Neural progenitor cell (in vitro differentiated cells): ENCODE measurements around the gene RAB3A. TPM values are rescaled to one million over a fixed set of nuclear protein-coding genes. Genes with fewer than 3 reads are reported as not detected.

Source experiments
- DNase-seq: peaks from one replicate; pipeline ENCODE4 v3.0.0-alpha.2; 2016; ENCODE audit warnings: low spot score
- H2AFZ ChIP-seq: fragments of 200-600 bp; sonication (generic); replicated peaks from 2 replicates; pipeline ENCODE4 v1.6.1; 2016; ENCODE audit warnings: antibody characterized with exemption
- H3F3A ChIP-seq: fragments of 200-600 bp; sonication (generic); 2 replicates; pipeline ENCODE4 v1.6.1; 2016; ENCODE audit warnings: antibody characterized with exemption, low read depth
- H3K27ac ChIP-seq: fragments of 200-600 bp; sonication (generic); 2 replicates; pipeline ENCODE4 v1.5.1; 2016; ENCODE audit warnings: mild to moderate bottlenecking
- H3K27me3 ChIP-seq: fragments of 200-600 bp; sonication (generic); 2 replicates; pipeline ENCODE4 v1.6.1; 2016; ENCODE audit warnings: mild to moderate bottlenecking, moderate library complexity
- H3K36me3 ChIP-seq: fragments of 200-600 bp; sonication (generic); 2 replicates; pipeline ENCODE4 v1.5.1; 2016
- H3K4me1 ChIP-seq: fragments of 200-600 bp; sonication (generic); 2 replicates; pipeline ENCODE4 v1.6.1; 2016; ENCODE audit warnings: mixed run types
- H3K4me2 ChIP-seq: fragments of 200-600 bp; sonication (generic); 2 replicates; pipeline ENCODE4 v1.6.1; 2016
- H3K4me3 ChIP-seq: fragments of 200-600 bp; sonication (generic); 2 replicates; pipeline ENCODE4 v1.5.1; 2016
- H3K79me2 ChIP-seq: fragments of 200-600 bp; sonication (generic); 2 replicates; pipeline ENCODE4 v1.6.1; 2016; ENCODE audit warnings: low read depth
- H3K9ac ChIP-seq: fragments of 200-600 bp; sonication (generic); 2 replicates; pipeline ENCODE4 v1.6.1; 2016
- H3K9me3 ChIP-seq: fragments of 200-600 bp; sonication (generic); 2 replicates; pipeline ENCODE4 v1.5.1; 2016; ENCODE audit warnings: low read depth
- H4K20me1 ChIP-seq: fragments of 200-600 bp; sonication (generic); 2 replicates; pipeline ENCODE4 v1.6.1; 2016; ENCODE audit warnings: low read depth
- H3K27ac Mint-ChIP-seq: 3 replicates; pipeline ENCODE4 v1.8.0; 2021; ENCODE audit warnings: mixed read lengths
- H3K27me3 Mint-ChIP-seq: 2 replicates; pipeline ENCODE4 v1.8.0; 2022; ENCODE audit warnings: low read depth, mild to moderate bottlenecking, inconsistent platforms, moderate library complexity, mixed read lengths; ENCODE audit not compliant: insufficient read depth
- H3K36me3 Mint-ChIP-seq: 3 replicates; pipeline ENCODE4 v1.8.0; 2021; ENCODE audit warnings: mixed read lengths
- H3K4me1 Mint-ChIP-seq: 3 replicates; pipeline ENCODE4 v1.8.0; 2021; ENCODE audit warnings: mixed read lengths
- H3K4me3 Mint-ChIP-seq: 3 replicates; pipeline ENCODE4 v1.8.0; 2021; ENCODE audit warnings: mild to moderate bottlenecking, moderate library complexity, mixed read lengths
- H3K9me3 Mint-ChIP-seq: 3 replicates; pipeline ENCODE4 v1.8.0; 2020; ENCODE audit warnings: mixed read lengths
- CTCF ChIP-seq: fragments of 200-600 bp; sonication (generic); IDR thresholded peaks from 2 replicates; pipeline ENCODE4 v1.5.1; 2017; ENCODE audit warnings: antibody characterized with exemption, mild to moderate bottlenecking
- EZH2 ChIP-seq: fragments of 200-600 bp; sonication (generic); IDR thresholded peaks from 2 replicates; pipeline ENCODE4 v1.6.1; 2017; ENCODE audit warnings: antibody characterized with exemption, mild to moderate bottlenecking, moderate library complexity
- EZH2phosphoT487 ChIP-seq: fragments of 200-600 bp; sonication (generic); IDR thresholded peaks from 2 replicates; pipeline ENCODE4 v1.6.1; 2017; ENCODE audit warnings: antibody characterized with exemption
- total RNA-seq: library from RNA; depleted of rRNA; stranded (reverse); fragments of >200 nt; gene quantifications from 2 replicates; pipeline ENCODE4 v1.2.3, GENCODE V29; 2015; ENCODE audit warnings: low replicate concordance

The RAB3A gene
- 1.1 and 1.5 TPM in 2 replicates for total RNA-seq

GRCh38 chr19:18203863-18204393 lies at the start of gene RAB3A:
RAB3A (minus strand) TSS chr19:18204042; CDS start chr19:18202740, 1,302 bp downstream.
- Mint-ChIP-seq H3K36me3 (peaks cover 2% of the 10 kb centered on the region), H3K4me3 (peak within 1 kb of the TSS; percentile 94), H3K27me3 (peaks cover 6% of the 10 kb centered on the region), H3K4me1 (peaks cover 25% of the 10 kb centered on the region), H3K9me3 (no peaks in the 10 kb centered on the region), H3K27ac (peak within 1 kb of the TSS; percentile 27)
- Histone ChIP-seq H3K36me3 (no peaks in the 10 kb centered on the region), H3K4me2 (peak within 1 kb of the TSS; percentile 93), H3K27me3 (peaks cover 18% of the 10 kb centered on the region), H2AFZ (peak within 1 kb of the TSS; percentile 76), H4K20me1 (no peaks in the 10 kb centered on the region), H3K9me3 (no peaks in the 10 kb centered on the region), H3F3A (peaks cover 34% of the 10 kb centered on the region), H3K79me2 (no peaks in the 10 kb centered on the region), H3K9ac (no peak within 1 kb of the TSS), H3K4me1 (peaks cover 16% of the 10 kb centered on the region), H3K27ac (peak within 1 kb of the TSS; percentile 70), H3K4me3 (peak within 1 kb of the TSS; percentile 66)
- TF ChIP-seq CTCF (peak; percentile 37), EZH2 (no peak), EZH2phosphoT487 (no peak)
- DNase-seq = peak; percentile 100

GRCh38 chr19:18253130-18253529 lies 49.3 kb upstream of the RAB3A start:
- H3K9ac ChIP-seq = no peak overlapping the region
- H3F3A ChIP-seq = no peaks in the 10 kb centered on the region
- no peak for DNase-seq
- H2AFZ ChIP-seq = no peak overlapping the region
- H3K36me3 ChIP-seq = no peaks in the 10 kb centered on the region
- peaks cover 35% of the 10 kb centered on the region for H3K27me3 ChIP-seq
- Mint-ChIP-seq H3K4me1 (no peaks in the 10 kb centered on the region), H3K9me3 (no peaks in the 10 kb centered on the region), H3K27me3 (peaks cover 18% of the 10 kb centered on the region), H3K4me3 (no peak overlapping the region), H3K27ac (no peak overlapping the region), H3K36me3 (no peaks in the 10 kb centered on the region)
- no peaks in the 10 kb centered on the region for H3K4me1 ChIP-seq
- no peak overlapping the region for H3K4me3 ChIP-seq
- H3K27ac ChIP-seq = no peak overlapping the region
- H3K4me2 ChIP-seq = no peak overlapping the region
- H4K20me1 ChIP-seq = no peaks in the 10 kb centered on the region
- TF ChIP-seq EZH2phosphoT487 (no peak), EZH2 (no peak), CTCF (no peak)
- H3K79me2 ChIP-seq = no peaks in the 10 kb centered on the region
- H3K9me3 ChIP-seq = no peaks in the 10 kb centered on the region

GRCh38 chr19:18252370-18252717 lies 48.5 kb upstream of the RAB3A start:
- H3K4me1 ChIP-seq = no peaks in the 10 kb centered on the region
- no peak for DNase-seq
- no peak overlapping the region for H3K27ac ChIP-seq

More at GRCh38 chr19:18252370-18252717, 48.5 kb upstream of the RAB3A start:
- H3K9ac ChIP-seq = no peak overlapping the region
- no peaks in the 10 kb centered on the region for H3K36me3 ChIP-seq
- Mint-ChIP-seq H3K36me3 (no peaks in the 10 kb centered on the region), H3K9me3 (no peaks in the 10 kb centered on the region), H3K27me3 (peaks cover 18% of the 10 kb centered on the region), H3K4me3 (no peak overlapping the region), H3K4me1 (no peaks in the 10 kb centered on the region), H3K27ac (no peak overlapping the region)
- H3F3A ChIP-seq = no peaks in the 10 kb centered on the region
- no peak overlapping the region for H3K4me3 ChIP-seq
- no peak overlapping the region for H2AFZ ChIP-seq
- H4K20me1 ChIP-seq = no peaks in the 10 kb centered on the region
- no peaks in the 10 kb centered on the region for H3K9me3 ChIP-seq
- TF ChIP-seq CTCF (no peak), EZH2 (no peak), EZH2phosphoT487 (no peak)
- H3K79me2 ChIP-seq = no peaks in the 10 kb centered on the region
- peaks cover 35% of the 10 kb centered on the region for H3K27me3 ChIP-seq
- no peak overlapping the region for H3K4me2 ChIP-seq
